ENCODE results near the gene ULK4.

The ULK4 gene

DNA sequence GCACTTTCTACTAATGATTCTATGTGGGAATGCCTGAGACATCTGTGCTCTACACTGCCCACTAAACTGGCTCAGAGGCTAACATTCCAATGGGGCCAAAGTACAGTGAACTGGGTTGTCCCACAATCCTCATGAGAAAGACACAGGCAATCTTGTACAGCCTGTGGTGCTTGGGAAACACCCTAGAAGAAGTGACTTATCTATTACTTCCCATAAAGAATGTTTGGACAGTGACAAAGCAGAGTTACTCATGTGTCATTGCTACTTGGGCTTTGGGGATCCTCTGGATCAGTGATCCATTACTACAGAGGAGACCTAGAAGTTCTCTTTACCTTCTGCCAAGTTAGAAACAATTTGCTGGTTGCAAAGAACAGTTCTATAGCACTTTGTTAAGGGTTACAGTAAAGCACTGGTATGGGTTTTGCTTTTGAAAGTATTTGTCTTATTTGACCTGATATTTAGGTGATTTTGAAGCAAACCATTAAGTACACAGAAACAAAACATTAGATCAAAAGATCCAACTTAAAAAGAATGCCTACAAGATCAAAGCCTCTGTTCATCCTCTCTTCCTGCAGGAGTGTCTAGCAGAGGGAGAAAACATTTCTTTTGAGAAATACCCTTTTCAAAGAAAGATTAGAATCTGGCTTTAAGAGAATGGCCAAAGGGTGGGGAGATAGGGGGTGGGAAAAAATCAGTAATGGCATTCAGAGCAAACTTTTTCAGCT is 686.8 kb downstream of the ULK4 start:
- H3K27ac ChIP-seq, result no peak overlapping the region

DNA sequence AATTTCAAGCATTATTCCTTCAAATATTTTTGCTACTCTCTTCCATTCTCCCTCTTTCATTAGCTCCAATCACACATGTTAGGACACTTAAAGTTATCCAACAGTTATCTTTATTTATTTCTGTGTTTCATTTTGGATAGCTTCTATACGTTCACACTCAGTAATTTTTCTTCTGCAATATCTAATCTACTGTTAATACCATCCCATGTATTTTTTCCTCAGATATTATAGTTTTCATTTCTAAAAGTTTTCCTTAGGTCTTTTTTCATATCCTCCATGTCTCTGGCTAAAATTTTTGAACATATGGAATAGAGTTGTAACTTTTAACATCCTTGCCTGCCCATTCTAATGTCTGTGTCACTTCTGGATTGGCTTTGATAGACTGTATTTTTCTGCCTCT is 689.2 kb downstream of the ULK4 start:
- TF ChIP-seq, protein P1, sequence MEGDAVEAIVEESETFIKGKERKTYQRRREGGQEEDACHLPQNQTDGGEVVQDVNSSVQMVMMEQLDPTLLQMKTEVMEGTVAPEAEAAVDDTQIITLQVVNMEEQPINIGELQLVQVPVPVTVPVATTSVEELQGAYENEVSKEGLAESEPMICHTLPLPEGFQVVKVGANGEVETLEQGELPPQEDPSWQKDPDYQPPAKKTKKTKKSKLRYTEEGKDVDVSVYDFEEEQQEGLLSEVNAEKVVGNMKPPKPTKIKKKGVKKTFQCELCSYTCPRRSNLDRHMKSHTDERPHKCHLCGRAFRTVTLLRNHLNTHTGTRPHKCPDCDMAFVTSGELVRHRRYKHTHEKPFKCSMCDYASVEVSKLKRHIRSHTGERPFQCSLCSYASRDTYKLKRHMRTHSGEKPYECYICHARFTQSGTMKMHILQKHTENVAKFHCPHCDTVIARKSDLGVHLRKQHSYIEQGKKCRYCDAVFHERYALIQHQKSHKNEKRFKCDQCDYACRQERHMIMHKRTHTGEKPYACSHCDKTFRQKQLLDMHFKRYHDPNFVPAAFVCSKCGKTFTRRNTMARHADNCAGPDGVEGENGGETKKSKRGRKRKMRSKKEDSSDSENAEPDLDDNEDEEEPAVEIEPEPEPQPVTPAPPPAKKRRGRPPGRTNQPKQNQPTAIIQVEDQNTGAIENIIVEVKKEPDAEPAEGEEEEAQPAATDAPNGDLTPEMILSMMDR (conservative IDR thresholded peaks at IDR 0.05), result no peak
- H3K27ac ChIP-seq, result no peak overlapping the region

More for the DNA sequence above, 686.8 kb downstream of the ULK4 start:
- TF ChIP-seq, protein P1 (conservative IDR thresholded peaks at IDR 0.05), result no peak

DNA sequence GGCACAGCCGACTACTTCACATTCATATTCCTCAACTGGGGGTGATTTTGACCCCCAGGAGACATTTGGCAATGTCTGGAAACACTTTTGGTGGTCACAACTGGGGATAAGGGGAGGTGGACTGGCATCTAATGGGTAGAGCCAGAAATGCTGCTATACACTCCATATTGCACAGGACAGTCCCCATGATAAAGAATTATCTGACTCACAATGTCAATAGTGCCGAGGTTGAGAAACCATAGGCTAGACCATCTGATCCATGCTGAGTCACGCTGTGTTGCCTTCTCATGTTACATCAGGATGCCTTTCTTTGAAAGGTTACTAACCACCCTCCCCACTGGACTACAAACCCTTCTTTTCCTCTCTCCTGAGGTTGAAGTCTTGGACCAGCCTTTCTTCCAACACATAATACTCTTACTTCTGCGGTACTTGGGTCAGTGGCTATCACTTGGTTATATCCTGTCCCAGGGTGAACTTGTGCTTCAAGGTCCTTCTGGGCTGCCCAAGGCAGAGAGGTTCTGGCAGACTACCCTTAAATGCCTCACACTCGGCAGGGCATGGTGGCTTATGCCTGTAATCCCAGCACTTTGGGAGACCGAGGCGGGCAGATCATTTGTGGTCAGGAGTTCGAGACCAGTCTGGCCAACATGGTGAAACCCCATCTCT is 693.8 kb downstream of the ULK4 start:
- TF ChIP-seq, protein P1 (conservative IDR thresholded peaks at IDR 0.05), result no peak
- no peak overlapping the region for H3K27ac ChIP-seq

DNA sequence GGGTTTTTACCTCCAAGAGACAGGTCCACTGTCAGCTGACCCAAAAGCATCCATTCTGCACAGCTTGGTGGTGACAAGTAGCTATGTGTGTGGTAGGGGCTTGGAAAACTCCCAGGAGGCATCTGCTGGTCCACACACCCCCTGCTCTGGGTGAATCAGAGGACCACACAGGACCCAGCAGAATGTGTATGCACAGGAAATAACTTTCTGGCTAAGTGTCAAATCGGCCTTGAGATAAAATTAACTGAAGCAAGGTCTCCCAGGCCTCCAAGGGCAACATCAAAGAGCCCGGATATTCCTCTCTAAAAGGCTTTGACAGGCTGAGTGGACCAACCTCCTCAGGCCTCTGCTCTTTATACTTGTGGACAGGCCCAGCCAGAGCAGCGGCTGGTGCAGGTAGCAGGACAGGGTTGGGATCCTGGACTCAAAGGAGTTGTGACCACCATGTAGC is 696.1 kb downstream of the ULK4 start:
- TF ChIP-seq, protein P1 (conservative IDR thresholded peaks at IDR 0.05), result no peak
- H3K27ac ChIP-seq, result no peak overlapping the region

DNA sequence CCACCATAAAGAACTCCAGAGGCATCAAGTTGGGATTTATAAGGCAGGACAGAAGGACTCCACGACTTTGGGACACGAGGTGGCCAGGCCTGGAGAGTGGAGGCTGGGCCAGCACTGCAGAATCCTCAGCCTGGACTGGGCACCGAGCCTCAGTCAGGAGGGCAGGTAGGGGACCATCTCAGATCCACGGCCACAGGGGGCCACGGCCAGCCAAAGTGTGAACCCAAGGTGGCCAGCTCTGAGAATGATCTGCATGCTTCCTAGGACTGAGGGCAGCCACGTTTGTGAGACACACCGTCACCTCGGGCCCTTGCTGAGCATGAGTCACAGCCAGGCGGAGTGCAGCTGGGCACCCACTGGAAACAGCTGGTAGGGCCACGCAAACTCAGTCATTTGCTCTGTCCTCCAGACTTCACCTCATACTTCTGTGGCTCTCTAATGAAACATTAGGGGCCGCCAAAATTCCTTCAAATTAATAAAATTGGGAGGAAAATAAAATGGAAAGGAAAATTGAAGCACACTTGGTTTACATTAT is 696.8 kb downstream of the ULK4 start:
- no peak overlapping the region for H3K27ac ChIP-seq
- TF ChIP-seq, protein P1 (conservative IDR thresholded peaks at IDR 0.05), result no peak

DNA sequence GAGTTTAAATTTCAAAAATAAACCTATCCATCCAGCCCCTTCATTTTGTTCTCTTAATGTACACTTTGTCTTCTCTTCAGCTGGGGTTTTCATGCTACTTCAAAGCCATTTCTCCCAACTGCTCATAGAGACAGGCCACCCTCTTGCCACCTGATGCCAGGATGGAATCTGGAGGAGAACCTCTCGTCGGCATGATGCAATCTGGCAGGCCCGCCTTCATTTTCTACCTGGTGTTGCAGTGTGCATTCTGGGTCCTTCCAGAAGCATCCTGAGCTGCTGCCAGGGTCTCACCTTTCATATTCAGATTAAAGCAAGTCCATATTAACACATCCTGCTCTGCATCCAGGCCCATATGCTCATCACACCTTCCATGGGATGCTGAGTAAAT is 701.8 kb downstream of the ULK4 start:
- H3K27ac ChIP-seq, result no peak overlapping the region
- TF ChIP-seq, protein P1 (conservative IDR thresholded peaks at IDR 0.05), result no peak

DNA sequence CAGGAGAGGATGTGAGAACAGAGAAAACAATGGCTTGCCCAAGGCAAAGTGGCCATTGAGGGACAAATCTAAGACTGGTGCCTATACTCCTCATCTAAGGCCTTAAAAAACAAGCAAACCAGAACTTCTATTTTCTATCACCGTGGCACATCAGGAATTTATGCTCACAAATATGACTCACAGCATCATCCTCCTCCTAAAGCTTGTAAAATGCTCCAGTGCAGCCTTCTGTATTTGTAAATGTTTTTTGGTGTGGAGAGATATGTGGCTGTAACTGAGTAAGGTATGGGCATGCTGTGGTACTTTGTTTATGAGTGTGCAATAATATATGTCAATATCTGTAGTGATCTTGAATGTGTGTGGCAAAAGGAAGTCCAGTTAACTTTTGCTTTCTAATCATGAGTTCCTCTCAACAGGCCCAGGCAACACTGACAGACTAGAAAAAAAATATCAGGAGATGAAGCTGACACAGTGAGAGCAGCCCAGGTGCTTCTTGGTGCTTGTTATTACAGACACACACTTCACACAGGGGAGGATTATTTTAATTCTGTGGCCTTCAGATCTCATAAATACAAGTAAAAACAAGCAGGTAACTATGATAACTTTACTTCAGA is 702.3 kb downstream of the ULK4 start:
- TF ChIP-seq, protein P1 (conservative IDR thresholded peaks at IDR 0.05), result no peak
- no peak overlapping the region for H3K27ac ChIP-seq

All from VCaP (cell line).